Endothelial cell (in vitro differentiated cells): ENCODE results near the gene DMAC2L. TPM values are rescaled to one million over a fixed set of nuclear protein-coding genes. Genes with fewer than 3 reads are reported as not detected.
"Not testable (repeated sequence)": the region's sequence is repeated elsewhere in the genome, so short reads cannot be mapped to it uniquely, and the experiment has no call there.

ENCODE experiments used
- DNase-seq: peaks from one replicate; pipeline ENCODE4 v3.0.0; 2021; ENCODE audit warnings: low spot score
- H3K27ac Mint-ChIP-seq: one replicate; pipeline ENCODE4 v1.8.0; 2021; ENCODE audit warnings: mixed read lengths, inconsistent platforms; ENCODE audit not compliant: unreplicated experiment
- H3K27me3 Mint-ChIP-seq: one replicate; pipeline ENCODE4 v1.8.0; 2021; ENCODE audit warnings: mild to moderate bottlenecking, moderate library complexity, mixed read lengths, inconsistent platforms; ENCODE audit not compliant: unreplicated experiment
- H3K36me3 Mint-ChIP-seq: one replicate; pipeline ENCODE4 v1.8.0; 2021; ENCODE audit warnings: mild to moderate bottlenecking, low read depth, mixed read lengths, inconsistent platforms; ENCODE audit not compliant: unreplicated experiment
- H3K4me1 Mint-ChIP-seq: one replicate; pipeline ENCODE4 v1.8.0; 2021; ENCODE audit warnings: mild to moderate bottlenecking, mixed read lengths, inconsistent platforms; ENCODE audit not compliant: unreplicated experiment
- H3K4me3 Mint-ChIP-seq: one replicate; pipeline ENCODE4 v1.8.0; 2021; ENCODE audit warnings: mild to moderate bottlenecking, mixed read lengths, inconsistent platforms; ENCODE audit not compliant: unreplicated experiment
- H3K9me3 Mint-ChIP-seq: one replicate; pipeline ENCODE4 v1.8.0; 2021; ENCODE audit warnings: mixed read lengths, inconsistent platforms; ENCODE audit not compliant: unreplicated experiment
- total RNA-seq: library from RNA; stranded (reverse); fragmentation: NEBNext Ultra II Directional; extraction: Animal tissue kit (Norgen Biotek cat#: 25700); gene quantifications from one replicate; pipeline ENCODE4 v1.2.1, GENCODE V29; 2021; ENCODE audit not compliant: unreplicated experiment
- TF ChIP-seq, protein P1 (sequence below): fragments of 200-600 bp; sonication (generic); IDR thresholded peaks from one replicate; pipeline ENCODE4 v1.5.0; 2021; ENCODE audit warnings: antibody characterized with exemption; ENCODE audit not compliant: unreplicated experiment

Gene DMAC2L
- total RNA-seq, 1 donor from 2014 or later, result 14.1 TPM

GRCh38 chr14:50357753-50358395 lies 45.8 kb downstream of the DMAC2L start:
- peaks cover 5% of the 10 kb centered on the region for H3K36me3 Mint-ChIP-seq
- TF ChIP-seq, protein P1, sequence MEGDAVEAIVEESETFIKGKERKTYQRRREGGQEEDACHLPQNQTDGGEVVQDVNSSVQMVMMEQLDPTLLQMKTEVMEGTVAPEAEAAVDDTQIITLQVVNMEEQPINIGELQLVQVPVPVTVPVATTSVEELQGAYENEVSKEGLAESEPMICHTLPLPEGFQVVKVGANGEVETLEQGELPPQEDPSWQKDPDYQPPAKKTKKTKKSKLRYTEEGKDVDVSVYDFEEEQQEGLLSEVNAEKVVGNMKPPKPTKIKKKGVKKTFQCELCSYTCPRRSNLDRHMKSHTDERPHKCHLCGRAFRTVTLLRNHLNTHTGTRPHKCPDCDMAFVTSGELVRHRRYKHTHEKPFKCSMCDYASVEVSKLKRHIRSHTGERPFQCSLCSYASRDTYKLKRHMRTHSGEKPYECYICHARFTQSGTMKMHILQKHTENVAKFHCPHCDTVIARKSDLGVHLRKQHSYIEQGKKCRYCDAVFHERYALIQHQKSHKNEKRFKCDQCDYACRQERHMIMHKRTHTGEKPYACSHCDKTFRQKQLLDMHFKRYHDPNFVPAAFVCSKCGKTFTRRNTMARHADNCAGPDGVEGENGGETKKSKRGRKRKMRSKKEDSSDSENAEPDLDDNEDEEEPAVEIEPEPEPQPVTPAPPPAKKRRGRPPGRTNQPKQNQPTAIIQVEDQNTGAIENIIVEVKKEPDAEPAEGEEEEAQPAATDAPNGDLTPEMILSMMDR, result no peak
- peaks cover 2% of the 10 kb centered on the region for H3K27me3 Mint-ChIP-seq
- no peak overlapping the region for H3K27ac Mint-ChIP-seq
- H3K4me1 Mint-ChIP-seq, result peaks cover 10% of the 10 kb centered on the region
- no peak overlapping the region for H3K4me3 Mint-ChIP-seq
- H3K9me3 Mint-ChIP-seq, result no peaks in the 10 kb centered on the region
- no peak for DNase-seq

- Mint-ChIP-seq H3K4me1 (peaks cover 20% of the 10 kb centered on the region), H3K27ac (no peak overlapping the region), H3K4me3 (no peak overlapping the region), H3K27me3 (peaks cover 7% of the 10 kb centered on the region), H3K9me3 (no peaks in the 10 kb centered on the region), H3K36me3 (peaks cover 14% of the 10 kb centered on the region)
- TF ChIP-seq, protein P1, result no peak
- DNase-seq, result no peak
Observed at GRCh38 chr14:50359631-50360030, 47.5 kb downstream of the DMAC2L start.

DNA sequence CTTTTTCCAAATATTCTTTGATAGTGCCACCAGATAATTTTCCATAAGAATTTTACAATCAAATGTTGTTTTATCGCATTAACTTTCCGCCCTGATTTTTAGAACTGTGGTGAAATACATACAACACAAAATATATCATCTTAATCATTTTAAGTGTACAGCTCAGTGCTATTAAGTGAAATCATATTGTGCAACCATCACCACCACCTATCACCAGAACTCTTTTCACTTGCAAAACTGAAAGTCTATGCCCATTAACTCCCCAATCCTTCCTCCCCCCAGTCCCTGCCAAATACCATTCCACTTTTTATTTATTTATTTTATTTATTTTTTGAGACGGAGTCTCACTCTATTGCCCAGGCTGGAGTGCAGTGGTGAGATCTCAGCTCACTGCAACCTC lies 48.0 kb downstream of the DMAC2L start:
- Mint-ChIP-seq H3K9me3 (no peaks in the 10 kb centered on the region), H3K27ac (no peak overlapping the region), H3K4me1 (peaks cover 20% of the 10 kb centered on the region), H3K36me3 (peaks cover 14% of the 10 kb centered on the region), H3K4me3 (no peak overlapping the region), H3K27me3 (peaks cover 7% of the 10 kb centered on the region)
- TF ChIP-seq, protein P1, result no peak
- no peak for DNase-seq

- Mint-ChIP-seq H3K27me3 (peaks cover 7% of the 10 kb centered on the region), H3K4me1 (peaks cover 15% of the 10 kb centered on the region), H3K27ac (no peak overlapping the region), H3K4me3 (no peak overlapping the region), H3K36me3 (peaks cover 14% of the 10 kb centered on the region), H3K9me3 (no peaks in the 10 kb centered on the region)
- TF ChIP-seq, protein P1, result no peak
- no peak for DNase-seq
Observed at GRCh38 chr14:50360851-50361250, 48.7 kb downstream of the DMAC2L start.

GRCh38 chr14:50361473-50362403 lies 49.6 kb downstream of the DMAC2L start:
- Mint-ChIP-seq H3K36me3 (peaks cover 14% of the 10 kb centered on the region), H3K4me1 (peaks cover 20% of the 10 kb centered on the region)
- H3K4me3 Mint-ChIP-seq, H3K9me3 Mint-ChIP-seq, DNase-seq, H3K27ac Mint-ChIP-seq, H3K27me3 Mint-ChIP-seq: not testable (repeated sequence)
